Thyroid gland (tissue), 4 donors: Measurements from ENCODE around the gene TBC1D1.

Source experiments
- POLR2A ChIP-seq, 2 donors: fragments of 450-650 bp; IDR thresholded peaks; one replicate each; pipeline ENCODE4 v1.6.1; 2017; ENCODE audit warnings: antibody characterized with exemption in 2 of 2, mild to moderate bottlenecking in 2 of 2, moderate library complexity in 1 of 2
- TF ChIP-seq, protein P1 (sequence below), 6 experiments: fragments of 200-600 bp in 3 of 6; fragments of 450-650 bp in 3 of 6; sonication (generic) in 3 of 6; IDR thresholded peaks; one replicate each; pipeline ENCODE4 v1.5.1; 2016 to 2019; ENCODE audit warnings: antibody characterized with exemption in 6 of 6, mild to moderate bottlenecking in 2 of 6, inconsistent platforms in 1 of 6, moderate library complexity in 1 of 6

DNA sequence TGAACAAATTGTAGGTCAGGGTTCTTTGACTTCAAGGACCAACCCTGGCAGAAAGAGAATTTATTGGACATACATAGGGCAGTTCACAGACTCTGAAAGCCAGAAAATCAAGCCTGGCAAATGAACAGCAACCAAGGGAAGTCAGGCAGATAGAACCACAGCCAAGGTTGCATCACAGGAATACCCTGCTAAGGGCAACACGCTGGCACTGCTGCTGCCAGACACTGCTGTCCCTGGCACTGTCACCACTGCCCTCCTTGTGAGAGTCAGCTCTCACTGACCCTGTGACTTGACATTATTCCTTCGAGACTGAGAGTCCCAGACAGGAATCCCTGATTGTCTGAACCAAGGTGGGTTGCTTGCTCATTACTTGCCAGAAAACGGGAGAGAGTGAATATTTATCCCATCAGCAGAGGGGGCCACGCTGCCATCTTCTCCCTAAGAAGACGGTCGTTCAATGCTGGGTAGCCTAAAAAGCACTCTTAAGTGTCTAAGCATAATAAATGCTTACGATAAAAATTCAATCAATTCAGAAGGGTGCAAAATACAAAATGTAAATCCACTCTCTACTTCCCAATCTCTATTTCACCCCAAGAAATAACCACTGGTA, 46.1 kb downstream of the TBC1D1 start:
- TF ChIP-seq, protein P1, sequence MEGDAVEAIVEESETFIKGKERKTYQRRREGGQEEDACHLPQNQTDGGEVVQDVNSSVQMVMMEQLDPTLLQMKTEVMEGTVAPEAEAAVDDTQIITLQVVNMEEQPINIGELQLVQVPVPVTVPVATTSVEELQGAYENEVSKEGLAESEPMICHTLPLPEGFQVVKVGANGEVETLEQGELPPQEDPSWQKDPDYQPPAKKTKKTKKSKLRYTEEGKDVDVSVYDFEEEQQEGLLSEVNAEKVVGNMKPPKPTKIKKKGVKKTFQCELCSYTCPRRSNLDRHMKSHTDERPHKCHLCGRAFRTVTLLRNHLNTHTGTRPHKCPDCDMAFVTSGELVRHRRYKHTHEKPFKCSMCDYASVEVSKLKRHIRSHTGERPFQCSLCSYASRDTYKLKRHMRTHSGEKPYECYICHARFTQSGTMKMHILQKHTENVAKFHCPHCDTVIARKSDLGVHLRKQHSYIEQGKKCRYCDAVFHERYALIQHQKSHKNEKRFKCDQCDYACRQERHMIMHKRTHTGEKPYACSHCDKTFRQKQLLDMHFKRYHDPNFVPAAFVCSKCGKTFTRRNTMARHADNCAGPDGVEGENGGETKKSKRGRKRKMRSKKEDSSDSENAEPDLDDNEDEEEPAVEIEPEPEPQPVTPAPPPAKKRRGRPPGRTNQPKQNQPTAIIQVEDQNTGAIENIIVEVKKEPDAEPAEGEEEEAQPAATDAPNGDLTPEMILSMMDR (IDR thresholded peaks at IDR 0.05) = peak in 2 of 6 experiments; percentile 12 to 18
- no peak for TF ChIP-seq POLR2A (IDR thresholded peaks at IDR 0.05)
